Tibial artery (tissue), 4 donors: ENCODE data around the gene SIK2.

Source experiments
- DNase-seq, 2 donors: peaks; one replicate each; pipeline ENCODE4 v3.0.0-alpha.2; 2019
- H3K27ac ChIP-seq, 2 donors: fragments of 200-600 bp; sonication (generic) in 1 of 2; 1 replicate in 1 of 2; 2 replicates in 1 of 2; pipeline ENCODE4 v1.5.1; 2018 to 2019; ENCODE audit warnings: mild to moderate bottlenecking in 1 of 2
- H3K27me3 ChIP-seq, 2 donors: fragments of 200-600 bp; sonication (generic) in 1 of 2; one replicate each; pipeline versions ENCODE4 v1.5.1 to v1.6.0; 2016 to 2019
- H3K36me3 ChIP-seq, 3 donors: fragments of 200-600 bp; sonication (generic) in 2 of 3; one replicate each; pipeline ENCODE4 v1.5.1; 2016 to 2019; ENCODE audit warnings: mild to moderate bottlenecking in 2 of 3
- H3K4me1 ChIP-seq, 4 donors: fragments of 200-600 bp; sonication (generic) in 2 of 4; 1 replicate in 3 of 4; 2 replicates in 1 of 4; pipeline ENCODE4 v1.5.1; 2016 to 2019
- H3K4me3 ChIP-seq, 2 donors: fragments of 200-600 bp; sonication (generic) in 1 of 2; 1 replicate in 1 of 2; 2 replicates in 1 of 2; pipeline ENCODE4 v1.5.1; 2018 to 2019; ENCODE audit warnings: mild to moderate bottlenecking in 2 of 2
- H3K9me3 ChIP-seq, 3 donors: fragments of 200-600 bp; sonication (generic) in 1 of 3; one replicate each; pipeline ENCODE4 v1.5.1; 2016 to 2019
- intact Hi-C: fragments of 100-400 bp; cut with DNase I; formaldehyde crosslinking; loops from one replicate; pipeline ENCODE4 v1.15.0; 2023; ENCODE audit warnings: low total_unique reads
- TF ChIP-seq, protein P1 (sequence below), 2 experiments: fragments of 200-600 bp in 1 of 2; fragments of 450-650 bp in 1 of 2; IDR thresholded peaks; one replicate each; pipeline ENCODE4 v1.5.1; 2017 to 2019; ENCODE audit warnings: antibody characterized with exemption in 2 of 2, mild to moderate bottlenecking in 1 of 2, moderate library complexity in 1 of 2

The SIK2 gene

DNA sequence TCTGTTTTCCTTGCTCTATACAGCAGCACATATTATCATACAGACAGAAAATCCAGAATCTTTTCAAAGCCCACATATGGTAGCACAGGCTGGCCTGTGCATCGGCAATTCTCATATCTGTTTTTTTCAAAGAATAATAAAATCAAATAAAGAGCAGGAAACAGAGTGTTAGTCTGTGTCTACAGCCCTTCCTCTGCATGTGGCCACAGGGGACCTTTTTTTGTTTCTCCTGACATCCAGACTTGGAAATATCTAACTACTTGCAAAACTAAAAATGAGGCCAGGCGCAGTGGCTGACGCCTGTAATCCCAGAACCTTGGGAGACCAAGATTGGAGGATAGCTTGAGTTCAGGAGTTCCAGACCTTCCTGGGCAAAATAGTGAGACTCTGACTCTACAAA lies 41.4 kb upstream of the SIK2 start:
- H3K36me3 ChIP-seq: peaks cover 0 to 25% (median 22%) of the 10 kb centered on the region in 3 donors
- no peak for DNase-seq
- peaks cover 0 to 16% (median 0%) of the 10 kb centered on the region in 4 donors for H3K4me1 ChIP-seq
- H3K4me3 ChIP-seq: no peak overlapping the region
- no peak overlapping the region for H3K27ac ChIP-seq
- intact Hi-C loops: no loop called here
- no peaks in the 10 kb centered on the region for H3K27me3 ChIP-seq
- H3K9me3 ChIP-seq: no peaks in the 10 kb centered on the region
- TF ChIP-seq, protein P1, sequence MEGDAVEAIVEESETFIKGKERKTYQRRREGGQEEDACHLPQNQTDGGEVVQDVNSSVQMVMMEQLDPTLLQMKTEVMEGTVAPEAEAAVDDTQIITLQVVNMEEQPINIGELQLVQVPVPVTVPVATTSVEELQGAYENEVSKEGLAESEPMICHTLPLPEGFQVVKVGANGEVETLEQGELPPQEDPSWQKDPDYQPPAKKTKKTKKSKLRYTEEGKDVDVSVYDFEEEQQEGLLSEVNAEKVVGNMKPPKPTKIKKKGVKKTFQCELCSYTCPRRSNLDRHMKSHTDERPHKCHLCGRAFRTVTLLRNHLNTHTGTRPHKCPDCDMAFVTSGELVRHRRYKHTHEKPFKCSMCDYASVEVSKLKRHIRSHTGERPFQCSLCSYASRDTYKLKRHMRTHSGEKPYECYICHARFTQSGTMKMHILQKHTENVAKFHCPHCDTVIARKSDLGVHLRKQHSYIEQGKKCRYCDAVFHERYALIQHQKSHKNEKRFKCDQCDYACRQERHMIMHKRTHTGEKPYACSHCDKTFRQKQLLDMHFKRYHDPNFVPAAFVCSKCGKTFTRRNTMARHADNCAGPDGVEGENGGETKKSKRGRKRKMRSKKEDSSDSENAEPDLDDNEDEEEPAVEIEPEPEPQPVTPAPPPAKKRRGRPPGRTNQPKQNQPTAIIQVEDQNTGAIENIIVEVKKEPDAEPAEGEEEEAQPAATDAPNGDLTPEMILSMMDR (IDR thresholded peaks at IDR 0.05): no peak

DNA sequence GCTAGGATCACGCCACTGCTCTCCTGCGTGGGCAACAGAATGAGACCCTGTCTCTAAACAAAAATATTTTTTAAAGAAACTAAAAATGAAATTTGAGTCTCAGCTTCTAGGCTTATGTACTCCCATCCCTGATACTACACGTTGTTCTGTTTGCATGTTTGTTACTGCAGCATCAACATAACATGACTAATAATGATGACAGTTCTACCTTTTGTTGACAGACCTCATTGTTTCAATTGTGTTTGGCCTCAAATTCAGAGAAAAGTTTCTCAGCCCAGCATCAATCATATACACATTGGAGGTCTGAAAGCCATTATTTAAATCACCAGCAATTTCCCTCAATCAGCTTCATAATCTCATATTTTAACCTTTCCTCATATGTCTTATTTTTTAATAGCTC lies 40.9 kb upstream of the SIK2 start:
- no peak for DNase-seq
- Histone ChIP-seq H3K27ac (no peak overlapping the region), H3K4me1 (peaks cover 0 to 16% (median 0%) of the 10 kb centered on the region in 4 donors), H3K9me3 (no peaks in the 10 kb centered on the region), H3K27me3 (no peaks in the 10 kb centered on the region), H3K36me3 (peaks cover 0 to 25% (median 17%) of the 10 kb centered on the region in 3 donors), H3K4me3 (no peak overlapping the region)
- TF ChIP-seq, protein P1 (IDR thresholded peaks at IDR 0.05): no peak
- intact Hi-C loops: no loop called here

DNA sequence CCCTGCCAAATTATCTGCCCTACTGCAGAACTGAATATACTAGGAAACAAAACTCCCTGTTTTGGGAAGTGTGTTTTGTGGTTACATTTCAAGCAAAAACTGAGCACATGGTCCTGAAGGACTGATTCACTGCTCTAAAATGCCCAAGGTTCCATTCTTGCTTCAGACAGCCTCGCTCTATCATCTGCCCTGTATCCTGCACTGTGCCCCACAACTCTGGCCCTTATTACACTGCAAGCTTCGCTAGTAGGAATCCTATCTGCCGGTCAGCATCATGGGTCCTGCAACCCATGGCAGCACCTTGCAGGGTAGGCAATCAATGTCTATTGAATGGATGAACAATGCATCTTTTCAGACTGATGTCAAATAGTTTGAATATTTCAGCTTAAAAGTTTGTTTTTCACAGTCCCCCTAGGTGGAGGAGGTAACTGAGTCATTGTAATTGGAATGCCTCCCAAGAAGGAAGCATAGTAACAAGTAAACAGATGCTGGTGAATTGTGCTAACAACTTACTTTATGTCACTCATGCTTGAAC lies 40.4 kb upstream of the SIK2 start:
- Histone ChIP-seq H3K27ac (no peak overlapping the region), H3K36me3 (peaks cover 0 to 25% (median 14%) of the 10 kb centered on the region in 3 donors), H3K27me3 (no peaks in the 10 kb centered on the region), H3K9me3 (no peaks in the 10 kb centered on the region), H3K4me1 (peaks cover 0 to 16% (median 0%) of the 10 kb centered on the region in 4 donors), H3K4me3 (no peak overlapping the region)
- no peak for DNase-seq
- TF ChIP-seq, protein P1 (IDR thresholded peaks at IDR 0.05): no peak
- intact Hi-C loops: no loop called here

DNA sequence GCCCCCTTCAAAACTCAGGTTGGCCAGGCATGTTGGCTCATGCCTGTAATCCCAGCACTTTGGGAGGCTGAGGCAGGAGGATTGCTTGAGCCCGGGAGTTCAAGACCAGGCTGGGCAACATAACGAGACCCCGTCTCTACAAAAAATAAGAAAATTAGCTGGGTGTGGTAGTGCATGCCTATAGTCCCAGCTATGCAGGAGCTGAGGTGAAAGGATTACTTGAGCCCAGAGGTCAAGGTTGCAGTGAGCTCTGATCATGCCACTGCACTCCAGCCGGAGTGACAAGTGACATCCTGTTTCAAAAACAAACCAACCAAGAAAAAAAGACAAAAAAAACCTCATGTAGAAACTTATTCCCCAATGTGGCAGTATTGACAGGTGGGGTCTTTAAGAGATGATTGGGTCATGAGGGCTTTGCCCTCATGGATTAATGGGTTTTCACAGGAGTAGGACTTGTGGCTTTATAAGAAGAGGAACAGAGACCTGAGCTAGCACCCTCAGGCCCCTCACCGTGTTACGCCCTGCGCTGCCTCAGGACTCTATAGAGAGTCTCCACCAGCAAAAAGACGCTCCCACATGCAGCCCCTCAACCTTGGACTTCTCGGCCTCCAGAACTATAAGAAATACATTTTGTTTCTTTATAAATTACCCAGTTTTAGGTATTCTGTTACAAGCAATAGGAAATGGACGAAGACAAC lies 39.4 kb upstream of the SIK2 start:
- intact Hi-C loops: no loop called here

DNA sequence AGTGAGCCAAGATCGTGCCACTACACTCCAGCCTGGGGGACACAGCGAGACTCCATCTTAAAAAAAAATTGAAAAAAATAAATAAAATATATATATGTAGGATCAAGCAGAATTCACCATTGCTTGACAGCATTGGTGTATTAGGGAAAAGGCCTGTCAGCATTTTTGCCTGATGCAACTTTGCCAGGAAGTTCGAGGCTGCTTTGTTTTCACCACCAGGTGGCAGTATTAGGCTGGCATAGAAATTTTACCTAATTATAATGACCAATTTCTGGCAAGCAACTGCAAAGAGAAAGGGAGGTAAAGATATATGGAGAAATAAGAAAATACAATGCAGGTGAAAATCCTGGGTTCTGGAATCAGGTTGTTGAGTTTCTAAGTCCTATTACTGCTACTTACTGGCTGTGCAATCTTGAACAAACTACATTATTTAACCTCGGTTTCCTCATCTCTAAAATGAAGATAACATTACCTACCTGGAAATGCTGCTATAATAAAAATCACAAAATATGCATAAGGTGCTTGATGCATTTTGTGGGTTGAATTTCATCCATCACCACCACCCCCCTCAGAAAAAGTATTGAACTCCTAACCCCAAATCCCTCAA lies 37.0 kb upstream of the SIK2 start:
- Histone ChIP-seq H3K4me3 (no peak overlapping the region), H3K27ac (no peak overlapping the region), H3K27me3 (no peaks in the 10 kb centered on the region), H3K36me3 (peaks cover 0 to 20% (median 8%) of the 10 kb centered on the region in 3 donors), H3K4me1 (peaks cover 0 to 9% (median 0%) of the 10 kb centered on the region in 4 donors), H3K9me3 (no peaks in the 10 kb centered on the region)
- TF ChIP-seq, protein P1 (IDR thresholded peaks at IDR 0.05): peak; percentile 77 to 85
- intact Hi-C loops: loop anchor here (5.0 kb wide), 2 partner anchors 37 to 277 kb away; partner anchors contain the start of gene SIK2
- peak; percentile 56 to 77 for DNase-seq

More for the DNA sequence above, 39.4 kb upstream of the SIK2 start:
- Histone ChIP-seq H3K9me3 (no peaks in the 10 kb centered on the region), H3K36me3 (peaks cover 0 to 25% (median 14%) of the 10 kb centered on the region in 3 donors), H3K27ac (no peak overlapping the region), H3K4me1 (peaks cover 0 to 7% (median 0%) of the 10 kb centered on the region in 4 donors), H3K27me3 (no peaks in the 10 kb centered on the region), H3K4me3 (no peak overlapping the region)
- TF ChIP-seq, protein P1 (IDR thresholded peaks at IDR 0.05): no peak
- DNase-seq: no peak
